OCI-LY7 (cell line): ENCODE data around the gene IGSF3.
"Not testable (repeated sequence)": the region's sequence is repeated elsewhere in the genome, so short reads cannot be mapped to it uniquely, and the experiment has no call there.

Experiments
- EZH2phosphoT487 ChIP-seq: fragments of 200-600 bp; sonication (generic); IDR thresholded peaks from 2 replicates; pipeline ENCODE4 v1.6.1; 2018; ENCODE audit warnings: low read depth, borderline replicate concordance, mild to moderate bottlenecking, mixed run types, antibody characterized with exemption, low read length, moderate library complexity, mixed read lengths
- TF ChIP-seq, protein P1 (sequence below): fragments of 200-600 bp; sonication (generic); conservative IDR thresholded peaks from 2 replicates; pipeline ENCODE4 v1.5.1; 2014; ENCODE audit warnings: mild to moderate bottlenecking, antibody characterized with exemption, low read length, moderate library complexity, mixed read lengths

DNA sequence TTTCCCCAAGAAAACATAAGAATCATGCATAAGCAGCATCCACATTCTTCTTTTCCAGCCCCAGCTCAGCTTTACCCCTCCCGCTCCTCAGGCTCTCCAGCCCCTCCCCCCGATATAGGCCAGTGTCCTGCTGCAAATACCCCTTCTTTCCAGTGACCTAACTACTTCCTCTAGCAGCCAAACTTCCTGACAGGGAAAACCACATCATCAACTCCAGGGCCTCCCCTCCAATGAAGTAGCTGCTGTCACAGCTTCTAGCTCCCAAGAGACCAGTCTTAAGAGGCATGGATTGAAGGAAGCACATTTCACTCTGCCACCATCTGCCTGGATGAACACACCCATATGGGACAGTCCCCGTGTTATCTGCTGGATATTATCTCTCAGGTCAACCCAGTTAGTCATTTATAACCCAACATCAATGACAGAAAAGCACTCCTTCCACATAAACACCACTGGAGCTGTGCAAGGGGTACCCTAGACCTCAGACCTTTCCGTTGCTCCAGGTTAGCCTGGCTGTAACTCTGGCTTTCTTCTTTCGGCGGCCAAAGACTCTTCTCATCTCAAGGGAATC is 57.6 kb downstream of the IGSF3 start:
- TF ChIP-seq, protein P1, sequence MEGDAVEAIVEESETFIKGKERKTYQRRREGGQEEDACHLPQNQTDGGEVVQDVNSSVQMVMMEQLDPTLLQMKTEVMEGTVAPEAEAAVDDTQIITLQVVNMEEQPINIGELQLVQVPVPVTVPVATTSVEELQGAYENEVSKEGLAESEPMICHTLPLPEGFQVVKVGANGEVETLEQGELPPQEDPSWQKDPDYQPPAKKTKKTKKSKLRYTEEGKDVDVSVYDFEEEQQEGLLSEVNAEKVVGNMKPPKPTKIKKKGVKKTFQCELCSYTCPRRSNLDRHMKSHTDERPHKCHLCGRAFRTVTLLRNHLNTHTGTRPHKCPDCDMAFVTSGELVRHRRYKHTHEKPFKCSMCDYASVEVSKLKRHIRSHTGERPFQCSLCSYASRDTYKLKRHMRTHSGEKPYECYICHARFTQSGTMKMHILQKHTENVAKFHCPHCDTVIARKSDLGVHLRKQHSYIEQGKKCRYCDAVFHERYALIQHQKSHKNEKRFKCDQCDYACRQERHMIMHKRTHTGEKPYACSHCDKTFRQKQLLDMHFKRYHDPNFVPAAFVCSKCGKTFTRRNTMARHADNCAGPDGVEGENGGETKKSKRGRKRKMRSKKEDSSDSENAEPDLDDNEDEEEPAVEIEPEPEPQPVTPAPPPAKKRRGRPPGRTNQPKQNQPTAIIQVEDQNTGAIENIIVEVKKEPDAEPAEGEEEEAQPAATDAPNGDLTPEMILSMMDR = not testable (repeated sequence)
- not testable (repeated sequence) for TF ChIP-seq EZH2phosphoT487
